ENCODE results near the gene MAPK6.

DNA sequence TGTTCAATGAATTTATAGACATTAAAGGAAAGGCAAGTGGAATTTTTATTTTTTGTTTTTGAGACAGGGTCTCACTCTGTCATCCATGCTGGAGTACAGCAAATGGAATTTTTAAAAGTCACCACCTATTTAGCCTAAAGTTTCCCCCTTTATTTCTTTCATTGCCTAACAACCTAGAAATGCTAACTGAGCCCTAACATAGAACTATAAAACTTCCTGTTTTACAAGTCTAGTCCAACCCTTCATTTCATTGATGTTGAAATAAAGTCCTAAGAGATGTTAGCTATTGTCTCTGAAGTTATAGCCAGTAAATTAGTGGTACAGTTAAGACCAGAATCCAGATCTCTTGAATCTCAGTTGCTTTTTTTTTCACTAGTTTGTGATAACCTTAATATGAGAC is 39.0 kb downstream of the MAPK6 start:
- TF ChIP-seq SIN3A (IDR thresholded peaks at IDR 0.05; ENCODE audit: low read depth, low read length): no peak
- TF ChIP-seq, protein P1, sequence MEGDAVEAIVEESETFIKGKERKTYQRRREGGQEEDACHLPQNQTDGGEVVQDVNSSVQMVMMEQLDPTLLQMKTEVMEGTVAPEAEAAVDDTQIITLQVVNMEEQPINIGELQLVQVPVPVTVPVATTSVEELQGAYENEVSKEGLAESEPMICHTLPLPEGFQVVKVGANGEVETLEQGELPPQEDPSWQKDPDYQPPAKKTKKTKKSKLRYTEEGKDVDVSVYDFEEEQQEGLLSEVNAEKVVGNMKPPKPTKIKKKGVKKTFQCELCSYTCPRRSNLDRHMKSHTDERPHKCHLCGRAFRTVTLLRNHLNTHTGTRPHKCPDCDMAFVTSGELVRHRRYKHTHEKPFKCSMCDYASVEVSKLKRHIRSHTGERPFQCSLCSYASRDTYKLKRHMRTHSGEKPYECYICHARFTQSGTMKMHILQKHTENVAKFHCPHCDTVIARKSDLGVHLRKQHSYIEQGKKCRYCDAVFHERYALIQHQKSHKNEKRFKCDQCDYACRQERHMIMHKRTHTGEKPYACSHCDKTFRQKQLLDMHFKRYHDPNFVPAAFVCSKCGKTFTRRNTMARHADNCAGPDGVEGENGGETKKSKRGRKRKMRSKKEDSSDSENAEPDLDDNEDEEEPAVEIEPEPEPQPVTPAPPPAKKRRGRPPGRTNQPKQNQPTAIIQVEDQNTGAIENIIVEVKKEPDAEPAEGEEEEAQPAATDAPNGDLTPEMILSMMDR (IDR thresholded peaks at IDR 0.05 in 2 of 3, conservative IDR thresholded peaks at IDR 0.05 in 1 of 3; ENCODE audit: control insufficient read depth in 2 of 3, extremely low read depth in 1 of 3, insufficient read depth in 1 of 3, low read depth in 3 of 3, low read length in 3 of 3): no peak
- TF ChIP-seq SMAD1 (IDR thresholded peaks at IDR 0.05; ENCODE audit: low read depth, partially characterized antibody): no peak

Measured in GM12878 (cell line).